Measurements from ENCODE around the gene SERPINB3.
"Not testable (repeated sequence)": the region's sequence is repeated elsewhere in the genome, so short reads cannot be mapped to it uniquely, and the experiment has no call there.

Gene SERPINB3

GRCh38 chr18:63661750-63662149 is at the start of gene SERPINB3:
TSS of gene SERPINB3 (minus strand) at chr18:63661893. CDS start at chr18:63661216, 677 bp downstream.
- DNase-seq (ENCODE audit: low read depth in 2 of 2), result not testable (repeated sequence)

GRCh38 chr18:63708650-63709049 is 47.0 kb upstream of the SERPINB3 start:
- no peak for DNase-seq (ENCODE audit: low read depth in 2 of 2)

DNA sequence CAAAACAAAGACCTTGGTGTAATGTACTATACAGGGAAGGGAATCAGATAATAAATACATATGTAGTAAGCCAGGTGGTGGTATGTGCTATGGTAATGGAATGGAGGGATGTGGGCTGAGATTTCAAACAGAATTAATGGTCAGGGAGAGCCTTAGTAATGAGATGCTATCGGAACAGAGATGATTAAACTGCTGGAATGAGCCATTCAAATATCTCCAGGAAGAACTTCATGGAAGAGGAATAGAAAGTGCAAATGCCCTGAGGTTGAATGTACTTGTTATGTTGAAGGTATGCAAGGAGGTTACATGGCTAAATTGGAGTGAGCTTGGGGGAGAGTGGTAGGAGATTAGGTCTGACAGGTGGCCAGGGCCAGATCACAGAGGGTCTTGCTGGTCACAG is 46.1 kb upstream of the SERPINB3 start:
- DNase-seq (ENCODE audit: low read depth in 2 of 2), result no peak

- DNase-seq (ENCODE audit: low read depth in 2 of 2), result no peak
Measured at GRCh38 chr18:63705401-63705800, 43.7 kb upstream of the SERPINB3 start.

DNA sequence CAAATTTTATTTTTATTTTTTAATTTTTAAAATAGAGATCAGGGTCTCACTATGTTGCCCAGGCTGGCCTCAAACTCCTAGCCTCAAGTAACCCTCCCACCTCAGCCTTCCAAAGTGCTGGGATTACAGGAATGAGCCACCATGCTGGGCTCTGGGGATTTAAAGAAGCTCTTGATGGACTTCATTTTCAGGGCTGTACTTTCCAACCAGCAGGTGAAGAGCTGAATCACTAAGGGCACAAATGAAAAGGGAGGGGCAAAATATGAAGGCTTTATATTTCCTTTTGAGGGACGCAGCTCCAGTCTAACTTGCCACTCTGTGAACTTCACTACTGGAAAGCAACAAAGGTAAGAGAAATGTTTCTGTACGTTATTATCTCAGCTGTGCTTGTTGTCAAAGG is 41.0 kb upstream of the SERPINB3 start, which contains the start of gene SERPINB11:
TSS of gene SERPINB11 (plus strand) at position 301 of the 400 bp plus-strand sequence. CDS start 7,234 bp downstream, outside the sequence.
- DNase-seq (ENCODE audit: low read depth in 2 of 2), result no peak

DNA sequence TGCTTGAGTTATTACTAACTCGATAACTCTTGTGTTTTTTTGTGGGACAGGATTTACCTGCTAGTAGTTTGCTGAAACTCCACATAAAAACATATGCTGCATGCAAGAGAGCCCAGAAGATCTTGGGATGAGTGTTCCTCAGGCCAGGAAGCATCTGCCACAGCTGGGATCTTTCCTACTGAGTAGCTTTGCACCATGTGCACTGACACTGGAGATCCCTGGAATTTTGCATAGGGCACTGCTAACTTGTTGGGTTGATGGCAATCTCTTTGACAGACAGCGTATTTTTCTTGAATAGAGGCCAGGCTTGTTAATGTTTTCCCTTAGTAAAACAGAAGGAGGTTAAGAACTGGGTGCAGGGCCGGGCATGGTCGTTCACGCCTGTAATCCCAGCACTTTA is 40.3 kb upstream of the SERPINB3 start:
- no peak for DNase-seq (ENCODE audit: low read depth in 2 of 2)

- DNase-seq (ENCODE audit: low read depth in 2 of 2), result no peak
Measured at GRCh38 chr18:63700501-63700900, 38.8 kb upstream of the SERPINB3 start.

- DNase-seq (ENCODE audit: low read depth in 2 of 2), result no peak
Measured at GRCh38 chr18:63697097-63697660, 35.5 kb upstream of the SERPINB3 start.

GRCh38 chr18:63689064-63689463 is 27.4 kb upstream of the SERPINB3 start:
- DNase-seq (ENCODE audit: low read depth in 2 of 2), result no peak

GRCh38 chr18:63686871-63687270 is 25.2 kb upstream of the SERPINB3 start:
- DNase-seq (ENCODE audit: low read depth in 2 of 2), result no peak

DNA sequence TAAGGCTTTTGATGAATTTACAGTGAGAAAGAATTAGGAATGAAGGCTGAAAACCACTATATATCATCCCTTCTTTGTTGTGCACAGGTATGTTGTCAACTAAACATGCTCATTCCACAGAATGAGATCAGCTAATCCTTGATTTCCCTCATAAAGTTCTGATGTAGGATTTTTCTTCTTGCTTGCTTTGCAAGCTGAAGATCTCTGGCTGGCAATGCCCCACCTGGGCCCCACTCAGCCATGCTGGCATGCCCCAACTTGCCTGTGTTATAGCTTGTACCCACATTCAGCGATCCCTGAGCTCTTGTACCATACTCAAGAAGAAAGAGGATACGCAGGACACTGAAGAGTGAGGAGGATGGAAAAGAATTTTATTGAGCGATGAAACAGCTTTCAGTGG is 23.0 kb upstream of the SERPINB3 start:
- no peak for DNase-seq (ENCODE audit: low read depth in 2 of 2)

GRCh38 chr18:63683890-63684289 is 22.2 kb upstream of the SERPINB3 start:
- DNase-seq (ENCODE audit: low read depth in 2 of 2), result no peak

- DNase-seq (ENCODE audit: low read depth in 2 of 2), result no peak
Measured at GRCh38 chr18:63683152-63683551, 21.5 kb upstream of the SERPINB3 start.

DNA sequence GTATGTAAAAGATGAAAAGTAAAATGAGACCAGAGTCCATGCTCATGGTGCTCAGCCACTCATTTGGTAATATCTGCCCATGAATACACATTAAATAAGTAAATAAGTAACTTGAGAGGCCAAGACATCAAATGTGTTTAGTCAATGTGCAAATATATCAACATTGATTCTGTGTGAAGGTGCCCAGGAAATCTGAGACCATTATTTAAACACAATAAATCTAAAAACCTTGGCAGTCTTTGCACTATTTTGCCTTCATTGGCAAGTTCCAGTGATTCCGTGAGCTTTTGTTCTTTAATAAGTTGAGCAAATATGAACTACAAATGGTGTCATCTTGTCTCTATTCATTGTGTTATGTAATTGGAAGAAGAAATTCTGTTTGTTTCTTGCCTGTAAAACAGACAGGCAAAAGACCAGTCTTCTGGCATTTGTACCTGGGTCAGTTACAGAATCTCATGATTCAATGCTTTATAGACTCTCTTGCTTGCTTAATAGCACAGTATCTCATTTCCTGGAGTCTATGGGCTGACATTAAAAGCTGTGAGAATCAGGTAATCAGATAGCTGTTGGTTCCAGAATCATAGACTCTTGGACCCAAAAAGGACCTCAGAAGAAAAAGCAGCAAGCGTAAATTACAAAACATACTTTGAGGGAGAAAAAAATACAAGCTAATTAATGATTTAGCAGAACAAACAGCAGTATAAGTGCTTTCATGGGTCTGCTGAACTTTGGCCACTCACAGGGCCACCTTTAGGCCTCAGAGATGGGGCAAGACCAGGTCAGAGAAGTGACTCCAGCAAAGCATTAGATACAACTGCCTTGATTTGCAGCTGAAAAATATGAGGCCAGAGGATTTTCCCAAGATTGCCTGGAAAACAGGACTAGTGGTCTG is 20.0 kb upstream of the SERPINB3 start:
- DNase-seq (ENCODE audit: low read depth in 2 of 2), result no peak

- no peak for DNase-seq (ENCODE audit: low read depth in 2 of 2)
Measured at GRCh38 chr18:63679820-63680606, 18.3 kb upstream of the SERPINB3 start.

GRCh38 chr18:63677500-63678225 is 16.0 kb upstream of the SERPINB3 start:
- no peak for DNase-seq (ENCODE audit: low read depth in 2 of 2)

DNA sequence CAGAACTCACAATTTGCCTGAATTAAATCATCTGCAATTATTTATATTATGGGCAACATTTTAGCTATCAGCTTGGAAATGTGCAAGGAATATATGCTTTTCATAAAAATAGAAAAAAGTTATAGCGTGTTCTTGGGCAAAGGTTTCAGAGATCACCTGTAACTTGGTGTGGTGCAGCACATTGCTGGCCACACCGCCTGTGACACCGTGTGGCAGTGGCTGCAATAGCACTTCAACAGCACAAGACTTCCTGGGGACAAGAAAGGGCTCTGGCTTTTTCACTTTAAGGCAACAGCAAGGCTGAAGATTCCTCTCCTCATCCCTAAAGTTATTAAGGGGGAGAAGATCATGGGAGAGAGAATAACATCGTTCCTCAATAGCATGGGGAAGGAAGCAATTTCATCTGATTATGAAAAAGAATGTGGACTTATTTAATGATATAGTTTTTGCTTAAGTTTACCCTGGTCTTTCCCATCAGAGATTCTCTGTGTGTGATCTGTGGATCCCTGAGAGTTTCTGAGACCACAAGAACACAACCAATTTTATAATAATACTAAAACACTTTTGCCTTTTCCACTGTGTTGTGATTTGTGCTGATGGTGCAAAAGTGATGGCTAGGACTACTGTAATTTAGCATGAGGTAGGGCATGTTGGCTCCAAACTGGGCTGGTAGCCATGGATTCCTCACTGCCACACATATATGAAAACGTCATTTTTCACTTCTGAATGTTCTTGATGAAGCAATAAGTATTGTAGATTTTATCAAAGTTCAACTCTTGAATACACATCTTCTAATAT is 15.0 kb upstream of the SERPINB3 start:
- no peak for DNase-seq (ENCODE audit: low read depth in 2 of 2)

DNA sequence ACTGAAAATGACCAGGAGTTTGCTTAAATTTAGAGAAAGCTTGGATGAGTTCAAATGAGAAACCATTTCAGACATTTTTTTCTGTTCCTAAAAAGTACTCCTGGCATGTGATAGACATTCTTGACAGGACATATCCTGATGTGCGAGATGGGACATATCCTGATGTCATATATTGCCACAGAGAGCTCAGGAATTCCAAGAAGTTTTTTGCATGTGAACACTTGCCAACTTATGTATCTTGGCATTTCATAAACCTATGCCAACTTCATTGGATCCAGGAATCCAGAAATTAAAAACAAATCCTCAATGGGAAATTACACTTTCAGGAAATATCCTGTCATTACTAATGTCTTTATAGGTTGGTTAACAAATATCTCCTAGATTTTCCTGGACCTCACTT is 2.9 kb upstream of the SERPINB3 start:
- no peak for DNase-seq (ENCODE audit: low read depth in 2 of 2)

DNA sequence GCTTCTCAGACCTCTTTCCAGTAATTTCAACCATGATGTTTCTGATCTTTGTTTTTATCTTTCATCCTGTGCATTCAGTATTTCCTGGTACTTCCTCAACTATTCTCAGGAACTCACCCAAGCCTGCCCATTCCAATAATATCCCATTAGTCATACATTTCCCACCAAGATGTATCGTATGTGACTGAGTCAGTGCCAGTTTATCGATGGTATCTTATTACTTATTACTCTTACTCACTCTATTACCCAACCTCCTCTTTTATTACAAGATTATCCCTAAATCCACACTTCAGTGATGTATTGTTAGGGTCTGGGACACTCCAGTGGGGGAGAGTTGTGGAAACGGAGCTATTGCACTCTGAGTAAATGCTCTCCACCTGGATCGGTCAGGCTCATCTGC is 2.8 kb downstream of the SERPINB3 start:
- not testable (repeated sequence) for DNase-seq (ENCODE audit: low read depth in 2 of 2)

DNA sequence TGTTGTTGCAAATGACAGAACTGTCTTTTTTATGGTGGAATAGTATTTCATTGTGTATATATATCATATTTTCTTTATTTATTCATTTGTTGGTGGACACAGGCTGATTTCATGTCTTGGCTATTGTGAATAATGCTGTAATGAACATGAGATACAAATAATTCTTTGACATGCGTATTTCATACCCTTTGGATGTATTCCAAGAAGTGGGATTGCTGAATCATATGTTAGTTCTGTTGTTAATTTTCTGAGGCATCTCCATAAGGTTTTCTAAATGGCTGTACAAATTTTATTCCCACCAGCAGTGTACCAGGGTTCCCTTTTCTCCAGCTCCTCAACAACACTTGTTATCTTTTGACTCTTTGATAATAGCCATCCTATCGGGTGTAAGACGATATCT is 11.4 kb downstream of the SERPINB3 start:
- DNase-seq (ENCODE audit: low read depth in 2 of 2), result not testable (repeated sequence)

DNA sequence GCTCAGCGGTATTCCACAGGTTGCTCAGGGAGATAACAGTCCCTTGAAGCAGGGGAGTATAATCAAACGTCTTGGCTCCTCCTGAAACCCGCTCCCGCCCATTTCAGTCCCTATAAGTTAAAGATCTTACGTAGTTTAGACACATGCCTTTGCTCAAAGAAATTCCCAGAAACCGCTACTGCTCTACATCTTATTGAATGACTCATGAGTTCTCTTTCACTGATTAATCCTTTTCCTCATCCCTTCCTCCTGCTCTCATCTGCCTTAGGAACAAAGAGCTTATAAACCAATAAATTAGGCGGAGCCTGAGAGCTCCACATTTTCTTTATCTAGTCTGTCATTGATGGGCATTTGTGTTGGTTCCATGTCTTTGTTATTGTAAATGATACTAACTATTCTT is 13.5 kb downstream of the SERPINB3 start:
- DNase-seq (ENCODE audit: low read depth in 2 of 2), result no peak

Data from stimulated activated CD8-positive, alpha-beta memory T cell treated with anti-CD3 and anti-CD28 coated beads, Interleukin-7, amount 100 ng/mL, for 4 hours (primary cell).